ENCODE measurements around the gene DLAT. TPM values are rescaled to one million over a fixed set of nuclear protein-coding genes. Genes with fewer than 3 reads are reported as not detected.
A peak's percentile ranks its signal among the peaks of the same experiment; 100 is the strongest.
"Not testable (repeated sequence)": the region's sequence is repeated elsewhere in the genome, so short reads cannot be mapped to it uniquely, and the experiment has no call there.

Gene DLAT
- total RNA-seq, 4 donors from 2014 or later: 33.9 to 52.0 (median 39.0) TPM

DNA sequence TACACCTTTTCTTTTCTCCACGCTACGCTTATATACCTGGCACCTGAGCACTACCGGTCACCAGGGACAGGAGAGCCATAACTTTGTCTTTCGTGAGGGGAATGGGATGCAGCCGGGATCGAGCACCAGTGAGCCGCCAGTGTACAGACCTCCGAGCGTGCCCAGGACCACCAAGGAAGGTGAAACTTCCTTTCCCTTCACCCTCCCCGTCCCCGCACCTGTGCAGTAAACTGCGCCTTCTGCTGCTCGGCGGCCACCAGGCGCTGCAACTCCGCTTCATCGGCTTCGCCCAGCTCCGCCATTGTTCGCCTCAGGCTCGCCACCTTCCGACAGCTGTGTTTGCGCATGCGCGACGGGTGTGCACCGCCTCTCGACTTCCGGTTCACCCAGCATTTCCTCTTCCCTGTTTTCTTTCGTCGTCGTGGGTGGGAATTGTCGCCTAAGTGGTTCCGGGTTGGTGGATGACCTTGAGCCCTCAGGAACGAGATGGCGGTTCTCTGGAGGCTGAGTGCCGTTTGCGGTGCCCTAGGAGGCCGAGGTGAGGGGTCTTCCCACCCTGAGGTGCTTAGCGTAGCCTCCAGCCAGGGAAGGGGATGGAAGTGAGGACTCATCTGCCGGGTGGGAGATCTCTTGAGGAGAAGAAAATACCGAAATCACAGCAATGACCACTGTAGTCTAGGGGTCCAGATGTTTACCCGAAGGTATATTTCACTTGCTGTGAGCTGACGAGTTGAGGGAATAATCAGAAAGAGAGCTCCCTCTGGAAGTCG lies 61.4 kb downstream of the DLAT start, which contains the start of the genes SDHD and TIMM8B:
Gene SDHD, plus strand, starts transcription at position 452 of the 770 bp plus-strand sequence. Its CDS starts 35 bp downstream, at position 487.
Gene TIMM8B, minus strand, starts transcription at position 335 of the 770 bp plus-strand sequence. Its CDS starts 33 bp downstream, at position 302.
- Histone ChIP-seq H3K27me3 (no peaks in the 10 kb centered on the region), H3K4me3 (replicated peaks in 1 of 3) (peak within 1 kb of the TSS; percentile 60 to 96 (median 82)), H3K9me3 (no peaks in the 10 kb centered on the region), H3K27ac (peak within 1 kb of the TSS; percentile 52 to 69 (median 64)), H3K4me1 (peaks cover 14 to 23% of the 10 kb centered on the region in 2 donors), H3K36me3 (peaks cover 42 to 52% of the 10 kb centered on the region in 2 donors)
- 0% methylated on average over 44 to 45 of the region's 45 CpGs for WGBS, 2 donors
- DNase-seq: peak; percentile 94 to 96
- intact Hi-C loops (cut with DNase I): no loop called here
- peak in 1 of 2 donors; percentile 73 for TF ChIP-seq POLR2A (IDR thresholded peaks at IDR 0.05)
- TF ChIP-seq, protein P1, sequence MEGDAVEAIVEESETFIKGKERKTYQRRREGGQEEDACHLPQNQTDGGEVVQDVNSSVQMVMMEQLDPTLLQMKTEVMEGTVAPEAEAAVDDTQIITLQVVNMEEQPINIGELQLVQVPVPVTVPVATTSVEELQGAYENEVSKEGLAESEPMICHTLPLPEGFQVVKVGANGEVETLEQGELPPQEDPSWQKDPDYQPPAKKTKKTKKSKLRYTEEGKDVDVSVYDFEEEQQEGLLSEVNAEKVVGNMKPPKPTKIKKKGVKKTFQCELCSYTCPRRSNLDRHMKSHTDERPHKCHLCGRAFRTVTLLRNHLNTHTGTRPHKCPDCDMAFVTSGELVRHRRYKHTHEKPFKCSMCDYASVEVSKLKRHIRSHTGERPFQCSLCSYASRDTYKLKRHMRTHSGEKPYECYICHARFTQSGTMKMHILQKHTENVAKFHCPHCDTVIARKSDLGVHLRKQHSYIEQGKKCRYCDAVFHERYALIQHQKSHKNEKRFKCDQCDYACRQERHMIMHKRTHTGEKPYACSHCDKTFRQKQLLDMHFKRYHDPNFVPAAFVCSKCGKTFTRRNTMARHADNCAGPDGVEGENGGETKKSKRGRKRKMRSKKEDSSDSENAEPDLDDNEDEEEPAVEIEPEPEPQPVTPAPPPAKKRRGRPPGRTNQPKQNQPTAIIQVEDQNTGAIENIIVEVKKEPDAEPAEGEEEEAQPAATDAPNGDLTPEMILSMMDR (IDR thresholded peaks at IDR 0.05): peak in 3 of 6 experiments; percentile 9 to 37 (median 29)

DNA sequence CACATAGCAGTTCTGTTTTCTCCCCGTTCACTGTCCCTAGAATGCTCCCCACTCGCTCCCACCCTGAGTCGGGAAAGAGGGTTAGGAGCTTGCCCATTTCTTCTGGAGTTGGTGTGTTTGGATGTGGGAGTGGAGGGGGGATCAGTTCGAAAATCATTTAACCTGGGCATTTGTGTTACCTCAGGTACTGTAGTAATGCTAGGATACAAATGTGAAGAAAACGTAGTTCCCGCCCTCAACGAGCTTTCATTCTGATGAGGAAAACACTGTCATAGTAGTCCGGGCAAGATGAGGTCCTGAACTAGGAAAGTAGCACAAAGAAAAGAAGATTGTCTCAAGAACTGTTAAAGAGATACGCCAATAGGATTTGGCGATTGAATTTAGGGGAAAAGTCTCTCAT lies 62.0 kb downstream of the DLAT start:
- H3K9me3 ChIP-seq: no peaks in the 10 kb centered on the region
- peak overlapping the region; percentile 60 to 96 (median 82) for H3K4me3 ChIP-seq (replicated peaks in 1 of 3)
- peak overlapping the region in 2 of 3 donors; percentile 52 to 69 for H3K27ac ChIP-seq
- no peak for TF ChIP-seq POLR2A (IDR thresholded peaks at IDR 0.05)
- TF ChIP-seq, protein P1 (IDR thresholded peaks at IDR 0.05): no peak
- intact Hi-C loops (cut with DNase I): no loop called here
- H3K36me3 ChIP-seq: peaks cover 41 to 52% of the 10 kb centered on the region in 2 donors
- peaks cover 14 to 23% of the 10 kb centered on the region in 2 donors for H3K4me1 ChIP-seq
- H3K27me3 ChIP-seq: no peaks in the 10 kb centered on the region
- 16 to 19% methylated on average over 10 of the region's 10 CpGs for whole genome bisulfite sequencing, 2 donors
- DNase-seq: no peak

GRCh38 chr11:112095302-112095701 lies 70.1 kb downstream of the DLAT start:
- H3K4me3 ChIP-seq (replicated peaks in 1 of 3); H3K9me3 ChIP-seq; H3K4me1 ChIP-seq; DNase-seq; intact Hi-C loops (cut with DNase I); H3K27me3 ChIP-seq; H3K27ac ChIP-seq: not testable (repeated sequence)
- 93 to 96% methylated on average over 2 of the region's 2 CpGs for WGBS, 2 donors
- peaks cover 26 to 54% of the 10 kb centered on the region in 2 donors for H3K36me3 ChIP-seq

- H3K36me3 ChIP-seq: peaks cover 20 to 45% of the 10 kb centered on the region in 2 donors
- no peak overlapping the region for H3K4me3 ChIP-seq (replicated peaks in 1 of 3)
- no peaks in the 10 kb centered on the region for H3K27me3 ChIP-seq
- intact Hi-C loops (cut with DNase I): no loop called here
- H3K4me1 ChIP-seq: no peaks in the 10 kb centered on the region
- no peak for DNase-seq
- H3K9me3 ChIP-seq: no peaks in the 10 kb centered on the region
- no peak for TF ChIP-seq POLR2A (IDR thresholded peaks at IDR 0.05)
- TF ChIP-seq, protein P1 (IDR thresholded peaks at IDR 0.05): no peak
- no peak overlapping the region for H3K27ac ChIP-seq
Measured at GRCh38 chr11:112096194-112096593, 71.0 kb downstream of the DLAT start.

DNA sequence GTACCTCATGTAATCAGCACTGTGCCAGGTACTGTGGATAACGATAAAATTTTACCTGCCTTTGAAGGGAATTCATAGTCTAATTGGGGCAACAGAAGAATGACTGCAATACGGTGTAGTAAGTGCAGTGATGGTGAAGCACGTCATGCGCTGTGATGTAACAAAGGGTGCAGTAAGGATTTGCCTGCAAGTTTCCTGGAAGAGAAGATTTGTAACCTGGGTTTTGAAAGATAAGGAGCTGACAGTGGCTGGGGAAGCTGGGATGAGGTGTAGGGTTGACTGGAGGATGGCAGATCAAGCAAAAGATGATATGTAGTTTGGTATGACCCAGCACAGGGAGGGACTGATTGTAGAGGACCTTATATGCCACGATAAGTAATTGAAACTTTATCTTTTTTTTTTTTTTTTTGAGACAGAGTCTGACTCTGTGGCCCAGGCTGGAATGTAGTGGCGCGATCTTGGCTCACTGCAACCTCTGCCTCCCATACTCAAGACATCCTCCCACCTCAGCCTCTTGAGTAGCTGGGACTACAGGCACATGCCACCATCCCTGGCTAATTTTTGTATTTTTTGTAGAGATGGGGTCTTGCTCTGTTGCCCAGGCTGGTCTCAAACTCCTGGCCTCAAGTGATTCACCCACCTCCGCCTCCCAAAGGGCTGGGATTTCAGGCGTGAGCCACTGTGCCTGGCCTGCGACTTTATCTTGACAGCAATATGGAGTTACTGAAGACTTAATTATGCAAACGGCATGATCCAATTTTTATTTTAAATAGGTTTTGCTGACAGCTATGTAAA lies 72.7 kb downstream of the DLAT start:
- intact Hi-C loops (cut with DNase I): no loop called here
- 93 to 94% methylated on average over 11 of the region's 11 CpGs for WGBS, 2 donors
- Histone ChIP-seq H3K36me3 (peaks cover 10 to 30% of the 10 kb centered on the region in 2 donors), H3K4me3 (replicated peaks in 1 of 3) (no peak overlapping the region), H3K4me1 (no peaks in the 10 kb centered on the region), H3K27me3 (no peaks in the 10 kb centered on the region), H3K27ac (no peak overlapping the region), H3K9me3 (no peaks in the 10 kb centered on the region)
- TF ChIP-seq, protein P1 (IDR thresholded peaks at IDR 0.05): no peak
- no peak for DNase-seq
